GM21447 (cell line): ENCODE data around the gene IMPA2.

ENCODE experiments used
- ATAC-seq: cut with Tn5 transposase; IDR thresholded peaks from one replicate; pipeline ENCODE4 v1.9.1; 2021; ENCODE audit not compliant: unreplicated experiment

Gene IMPA2

GRCh38 chr18:11987527-11987926, 6.2 kb downstream of the IMPA2 start:
- ATAC-seq = no peak

- no peak for ATAC-seq
Observed at GRCh38 chr18:11989174-11989573, 7.9 kb downstream of the IMPA2 start.

GRCh38 chr18:11989966-11990380, 8.7 kb downstream of the IMPA2 start:
- no peak for ATAC-seq

GRCh38 chr18:11990539-11990938, 9.2 kb downstream of the IMPA2 start:
- ATAC-seq = no peak

GRCh38 chr18:11991021-11991795, 9.9 kb downstream of the IMPA2 start:
- ATAC-seq = no peak

GRCh38 chr18:11992096-11992790, 10.9 kb downstream of the IMPA2 start:
- no peak for ATAC-seq

GRCh38 chr18:11993264-11993916, 12.1 kb downstream of the IMPA2 start:
- no peak for ATAC-seq

GRCh38 chr18:11994336-11994702, 13.0 kb downstream of the IMPA2 start:
- ATAC-seq = no peak

GRCh38 chr18:11994703-11995444, 13.6 kb downstream of the IMPA2 start:
- ATAC-seq = no peak

- peak; percentile 83 for ATAC-seq
Observed at GRCh38 chr18:11995445-11996189, 14.3 kb downstream of the IMPA2 start.

- ATAC-seq = no peak
Observed at GRCh38 chr18:11996190-11996754, 15.0 kb downstream of the IMPA2 start.

GRCh38 chr18:11996907-11997306, 15.6 kb downstream of the IMPA2 start:
- ATAC-seq = no peak

- ATAC-seq = no peak
Observed at GRCh38 chr18:11997466-11997865, 16.2 kb downstream of the IMPA2 start.

GRCh38 chr18:11998193-11998592, 16.9 kb downstream of the IMPA2 start:
- no peak for ATAC-seq

GRCh38 chr18:11999429-11999828, 18.1 kb downstream of the IMPA2 start:
- ATAC-seq = no peak

GRCh38 chr18:12000072-12000659, 18.9 kb downstream of the IMPA2 start:
- no peak for ATAC-seq

GRCh38 chr18:12001421-12001820, 20.1 kb downstream of the IMPA2 start:
- ATAC-seq = no peak

- ATAC-seq = no peak
Observed at GRCh38 chr18:12003894-12004293, 22.6 kb downstream of the IMPA2 start.

GRCh38 chr18:12005538-12006487, 24.5 kb downstream of the IMPA2 start:
- ATAC-seq = peak; percentile 75
